OCI-LY1 (cell line): ENCODE data around the gene HTR4.
"Not testable (repeated sequence)": the region's sequence is repeated elsewhere in the genome, so short reads cannot be mapped to it uniquely, and the experiment has no call there.

Experiments
- H2AFZ ChIP-seq: fragments of 200-600 bp; sonication (generic), shearing (Covaris generic); 2 replicates; pipeline ENCODE4 v1.6.0; 2014; ENCODE audit warnings: antibody characterized with exemption, mild to moderate bottlenecking, low read length
- H3F3A ChIP-seq: fragments of 200-600 bp; sonication (generic), shearing (Covaris generic); 2 replicates; pipeline ENCODE4 v1.6.0; 2014; ENCODE audit warnings: mild to moderate bottlenecking, antibody characterized with exemption, low read length, moderate library complexity; ENCODE audit not compliant: insufficient read depth
- H3K27ac ChIP-seq: fragments of 200-600 bp; sonication (generic); 2 replicates; pipeline ENCODE4 v1.5.1; 2014; ENCODE audit warnings: low read length, mixed run types, mild to moderate bottlenecking, low read depth; ENCODE audit not compliant: poor library complexity, severe bottlenecking
- H3K27me3 ChIP-seq: fragments of 200-600 bp; sonication (generic); 2 replicates; pipeline ENCODE4 v1.6.0; 2014; ENCODE audit warnings: antibody characterized with exemption, mild to moderate bottlenecking, low read length, moderate library complexity; ENCODE audit not compliant: insufficient read depth
- H3K36me3 ChIP-seq: fragments of 200-600 bp; sonication (generic); 2 replicates; pipeline ENCODE4 v1.6.1; 2014; ENCODE audit warnings: mild to moderate bottlenecking, antibody characterized with exemption, low read length, moderate library complexity, mixed read lengths; ENCODE audit not compliant: insufficient read depth
- H3K4me1 ChIP-seq: fragments of 200-600 bp; sonication (generic); 2 replicates; pipeline ENCODE4 v1.5.1; 2014; ENCODE audit warnings: mild to moderate bottlenecking, low read length, moderate library complexity; ENCODE audit not compliant: insufficient read depth, severe bottlenecking
- H3K4me2 ChIP-seq: fragments of 200-600 bp; sonication (generic), shearing (Covaris generic); 2 replicates; pipeline ENCODE4 v1.6.1; 2014; ENCODE audit warnings: low read length
- H3K4me3 ChIP-seq: fragments of 200-600 bp; sonication (generic); 2 replicates; pipeline ENCODE4 v1.5.1; 2014; ENCODE audit warnings: low read length, low read depth, mild to moderate bottlenecking, mixed read lengths; ENCODE audit not compliant: poor library complexity, severe bottlenecking
- H3K79me2 ChIP-seq: fragments of 200-600 bp; shearing (Covaris generic); 2 replicates; pipeline ENCODE4 v1.6.1; 2016; ENCODE audit warnings: mixed run types, low read length, mixed read lengths; ENCODE audit not compliant: insufficient read depth
- H3K9ac ChIP-seq: fragments of 200-600 bp; sonication (generic), shearing (Covaris generic); 2 replicates; pipeline ENCODE4 v1.6.1; 2014; ENCODE audit warnings: mild to moderate bottlenecking, low read length, mixed read lengths
- H3K9me2 ChIP-seq: fragments of 200-600 bp; sonication (generic), shearing (Covaris generic); 2 replicates; pipeline ENCODE4 v1.6.1; 2014; ENCODE audit warnings: low read depth, mild to moderate bottlenecking, low read length, mixed read lengths
- H3K9me3 ChIP-seq: fragments of 200-600 bp; shearing (Covaris generic); 2 replicates; pipeline ENCODE4 v1.6.1; 2014; ENCODE audit warnings: low read length, mixed read lengths
- H4K20me1 ChIP-seq: fragments of 200-600 bp; sonication (generic), shearing (Covaris generic); 2 replicates; pipeline ENCODE4 v1.6.0; 2016; ENCODE audit warnings: mild to moderate bottlenecking, low read length; ENCODE audit not compliant: insufficient read depth
- EZH2 ChIP-seq: fragments of 200-600 bp; sonication (generic), shearing (Covaris generic); IDR thresholded peaks from 2 replicates; pipeline ENCODE4 v1.8.0; 2017; ENCODE audit warnings: borderline replicate concordance, mixed run types, mild to moderate bottlenecking, antibody characterized with exemption, low read length, moderate library complexity, mixed read lengths
- TF ChIP-seq, protein P1 (sequence below): fragments of 200-600 bp; sonication (generic), shearing (Covaris generic); IDR thresholded peaks from 2 replicates; pipeline ENCODE4 v1.5.1; 2017; ENCODE audit warnings: mild to moderate bottlenecking, antibody characterized with exemption, low read length, moderate library complexity, mixed read lengths

HTR4 gene

DNA sequence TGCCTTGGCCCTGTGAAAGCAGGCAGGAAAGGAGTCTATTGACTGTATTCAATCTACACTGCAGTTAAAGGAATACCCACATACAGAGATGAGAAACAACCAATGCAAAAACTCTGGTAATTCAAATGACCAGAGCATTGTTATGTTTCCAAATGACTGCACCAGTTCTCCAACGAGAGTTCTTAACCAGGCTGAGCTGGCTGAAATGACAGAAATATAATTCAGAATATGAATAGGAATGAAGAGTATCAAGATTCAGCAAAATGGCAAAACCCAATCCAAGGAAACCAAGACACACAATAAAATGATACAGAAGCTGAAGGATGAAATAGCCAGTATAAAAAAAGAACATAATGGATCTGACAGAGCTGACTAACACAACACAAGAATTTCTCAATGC, 119.1 kb downstream of the HTR4 start:
- no peak overlapping the region for H3K27ac ChIP-seq
- no peak overlapping the region for H3K4me3 ChIP-seq
- H3K27me3 ChIP-seq, result no peaks in the 10 kb centered on the region
- no peaks in the 10 kb centered on the region for H4K20me1 ChIP-seq
- no peak for TF ChIP-seq EZH2
- TF ChIP-seq, protein P1, sequence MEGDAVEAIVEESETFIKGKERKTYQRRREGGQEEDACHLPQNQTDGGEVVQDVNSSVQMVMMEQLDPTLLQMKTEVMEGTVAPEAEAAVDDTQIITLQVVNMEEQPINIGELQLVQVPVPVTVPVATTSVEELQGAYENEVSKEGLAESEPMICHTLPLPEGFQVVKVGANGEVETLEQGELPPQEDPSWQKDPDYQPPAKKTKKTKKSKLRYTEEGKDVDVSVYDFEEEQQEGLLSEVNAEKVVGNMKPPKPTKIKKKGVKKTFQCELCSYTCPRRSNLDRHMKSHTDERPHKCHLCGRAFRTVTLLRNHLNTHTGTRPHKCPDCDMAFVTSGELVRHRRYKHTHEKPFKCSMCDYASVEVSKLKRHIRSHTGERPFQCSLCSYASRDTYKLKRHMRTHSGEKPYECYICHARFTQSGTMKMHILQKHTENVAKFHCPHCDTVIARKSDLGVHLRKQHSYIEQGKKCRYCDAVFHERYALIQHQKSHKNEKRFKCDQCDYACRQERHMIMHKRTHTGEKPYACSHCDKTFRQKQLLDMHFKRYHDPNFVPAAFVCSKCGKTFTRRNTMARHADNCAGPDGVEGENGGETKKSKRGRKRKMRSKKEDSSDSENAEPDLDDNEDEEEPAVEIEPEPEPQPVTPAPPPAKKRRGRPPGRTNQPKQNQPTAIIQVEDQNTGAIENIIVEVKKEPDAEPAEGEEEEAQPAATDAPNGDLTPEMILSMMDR, result no peak
- no peaks in the 10 kb centered on the region for H3K36me3 ChIP-seq
- H2AFZ ChIP-seq, result no peak overlapping the region
- H3K9me2 ChIP-seq, result no peaks in the 10 kb centered on the region
- no peaks in the 10 kb centered on the region for H3K79me2 ChIP-seq
- no peaks in the 10 kb centered on the region for H3F3A ChIP-seq
- H3K9me3 ChIP-seq, result no peaks in the 10 kb centered on the region
- no peak overlapping the region for H3K4me2 ChIP-seq
- no peak overlapping the region for H3K9ac ChIP-seq
- no peaks in the 10 kb centered on the region for H3K4me1 ChIP-seq

DNA sequence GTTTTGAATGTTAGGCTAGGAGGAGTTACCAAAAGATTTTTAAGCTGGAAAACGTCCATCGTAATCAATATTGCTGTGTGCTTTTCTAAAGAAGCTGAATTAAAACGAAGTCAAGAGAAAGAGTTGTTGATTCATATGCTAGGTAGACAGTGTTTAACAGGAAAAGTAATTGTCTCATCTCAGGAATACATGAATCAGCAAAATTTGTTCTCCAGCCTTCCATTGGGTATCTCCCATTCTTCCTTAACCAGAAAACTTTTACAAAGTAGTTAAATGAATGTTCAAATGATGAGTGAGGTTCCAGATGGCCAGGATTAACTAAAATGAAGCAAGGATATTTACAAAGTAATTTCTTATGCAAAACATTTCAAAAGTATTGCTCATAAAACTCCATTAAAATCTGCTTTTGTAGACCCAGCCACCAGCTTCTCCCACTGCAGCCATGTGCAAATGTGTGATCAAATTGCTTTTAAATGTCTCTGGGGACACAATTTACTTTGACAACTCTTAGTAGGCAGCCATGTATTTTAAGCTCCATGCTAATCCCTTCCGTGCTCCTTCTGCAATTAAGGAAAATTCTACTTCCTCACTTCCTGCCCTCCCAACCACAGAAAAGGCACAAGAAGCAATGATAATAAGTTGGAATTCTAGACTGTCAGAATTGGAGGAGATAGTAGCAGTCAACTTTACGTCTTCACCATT, 121.2 kb downstream of the HTR4 start:
- H3K4me2 ChIP-seq, result no peak overlapping the region
- TF ChIP-seq, protein P1, result no peak
- TF ChIP-seq EZH2, result no peak
- H4K20me1 ChIP-seq, result no peaks in the 10 kb centered on the region
- no peaks in the 10 kb centered on the region for H3F3A ChIP-seq
- H3K27me3 ChIP-seq, result no peaks in the 10 kb centered on the region
- no peaks in the 10 kb centered on the region for H3K9me3 ChIP-seq
- no peak overlapping the region for H2AFZ ChIP-seq
- H3K27ac ChIP-seq, result no peak overlapping the region
- H3K4me1 ChIP-seq, result no peaks in the 10 kb centered on the region
- H3K9me2 ChIP-seq, result no peaks in the 10 kb centered on the region
- no peak overlapping the region for H3K4me3 ChIP-seq
- H3K9ac ChIP-seq, result no peak overlapping the region
- H3K36me3 ChIP-seq, result no peaks in the 10 kb centered on the region
- no peaks in the 10 kb centered on the region for H3K79me2 ChIP-seq

DNA sequence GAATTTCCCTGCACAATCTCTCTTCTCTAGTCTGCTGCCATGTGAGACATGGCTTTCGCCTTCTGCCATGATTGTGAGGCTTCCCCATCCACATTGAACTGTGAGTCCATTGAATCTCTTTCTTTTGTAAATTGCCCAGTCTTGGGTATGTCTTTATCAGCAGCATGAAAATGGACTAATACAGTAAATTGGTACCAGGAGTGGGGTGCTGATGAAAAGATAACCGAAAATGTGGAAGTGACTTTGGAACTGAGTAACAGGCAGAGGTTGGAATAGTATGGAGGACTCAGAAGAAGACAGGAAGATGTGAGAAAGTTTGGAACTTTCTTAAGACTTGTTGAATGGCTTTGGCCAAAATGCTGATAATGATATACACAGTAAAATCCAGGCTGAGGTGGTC, 124.9 kb downstream of the HTR4 start:
- not testable (repeated sequence) for H3K4me2 ChIP-seq, H3K9me2 ChIP-seq, H3K4me3 ChIP-seq, H3K36me3 ChIP-seq, H3K9me3 ChIP-seq, H4K20me1 ChIP-seq, H3K27me3 ChIP-seq, H2AFZ ChIP-seq, H3K4me1 ChIP-seq, H3K9ac ChIP-seq, H3K79me2 ChIP-seq, H3F3A ChIP-seq, H3K27ac ChIP-seq

DNA sequence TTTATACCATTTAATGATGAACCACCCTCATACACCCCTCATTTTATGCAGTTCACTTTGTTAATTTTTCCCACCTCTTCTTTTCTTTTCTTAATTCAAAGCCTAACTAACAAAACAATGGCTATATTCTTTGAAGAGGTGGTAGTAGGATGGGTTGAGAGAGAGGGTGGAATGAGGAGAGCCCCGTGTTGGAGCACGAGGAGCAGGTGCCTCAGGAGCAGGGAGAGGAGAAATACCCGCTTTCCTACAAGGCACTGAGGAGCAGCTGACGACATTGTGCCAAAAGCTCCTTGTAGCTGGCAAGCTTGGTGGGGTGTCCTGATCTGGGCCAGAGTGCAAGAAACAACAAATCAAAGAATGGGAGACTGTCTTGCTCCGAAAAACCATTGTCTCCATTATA, 129.6 kb downstream of the HTR4 start:
- H2AFZ ChIP-seq, result no peak overlapping the region
- H3K79me2 ChIP-seq, result no peaks in the 10 kb centered on the region
- H3F3A ChIP-seq, result no peaks in the 10 kb centered on the region
- H3K4me3 ChIP-seq, result no peak overlapping the region
- no peaks in the 10 kb centered on the region for H3K36me3 ChIP-seq
- TF ChIP-seq, protein P1, result no peak
- no peak for TF ChIP-seq EZH2
- no peaks in the 10 kb centered on the region for H3K9me2 ChIP-seq
- no peaks in the 10 kb centered on the region for H3K9me3 ChIP-seq
- H3K4me2 ChIP-seq, result no peak overlapping the region
- H3K9ac ChIP-seq, result no peak overlapping the region
- no peaks in the 10 kb centered on the region for H3K4me1 ChIP-seq
- no peak overlapping the region for H3K27ac ChIP-seq
- H4K20me1 ChIP-seq, result no peaks in the 10 kb centered on the region
- no peaks in the 10 kb centered on the region for H3K27me3 ChIP-seq
